AG04450 (cell line): Measurements from ENCODE around the gene RNF181. TPM values are rescaled to one million over a fixed set of nuclear protein-coding genes. Genes with fewer than 3 reads are reported as not detected.

Experiments
- CTCF ChIA-PET: fragments of 300-600, 350-600 bp; formaldehyde crosslinking; extraction: SDS; loops from one replicate; lab custom pipeline; 2022; ENCODE audit warnings: antibody characterized with exemption, inconsistent platforms; lab: Charles Lee
- POLR2A ChIA-PET: fragments of 350-600 bp; formaldehyde crosslinking; extraction: SDS; loops from one replicate; lab custom pipeline; 2021; ENCODE audit warnings: antibody characterized with exemption, inconsistent platforms; lab: Yijun Ruan, JAX
- DNase-seq: peaks from one replicate; pipeline ENCODE4 v3.0.0-alpha.2; 2011; ENCODE audit warnings: low read depth, low spot score
- H3K27ac ChIP-seq: one replicate; pipeline ENCODE4 v1.5.1; 2012; ENCODE audit warnings: low read depth, low read length, control low read depth
- H3K27me3 ChIP-seq: one replicate; pipeline ENCODE4 v1.6.0; 2012; ENCODE audit warnings: low read length; ENCODE audit not compliant: control insufficient read depth, insufficient read depth
- H3K4me3 ChIP-seq: 2 replicates; pipeline ENCODE4 v1.5.1; 2011; ENCODE audit warnings: mild to moderate bottlenecking, low read depth, low read length, control low read depth
- H3K9me3 ChIP-seq: 2 replicates; pipeline ENCODE4 v1.5.1; 2012; ENCODE audit warnings: low read length; ENCODE audit not compliant: control insufficient read depth, insufficient read depth
- CTCF ChIP-seq: IDR thresholded peaks from 2 replicates; pipeline ENCODE4 v1.5.1; 2011; ENCODE audit warnings: low read depth, low read length, control low read depth, inconsistent platforms
- polyA plus RNA-seq: library from polyadenylated mRNA; depleted of rRNA; stranded (reverse); fragments of >200 nt; gene quantifications from 2 replicates; pipeline ENCODE4 v1.2.3, GENCODE V29; 2011

RNF181 gene
- polyA plus RNA-seq, 1 experiment, result 260 TPM

GRCh38 chr2:85588236-85588635, 7.3 kb upstream of the RNF181 start:
- H3K27ac ChIP-seq, result no peak overlapping the region
- ChIA-PET POLR2A (interaction anchor here (0.7 kb wide), 1 partner anchor 49 kb away, joined by 3 read pairs; the partner anchor contains the start of gene MAT2A), CTCF (interaction anchor here (0.6 kb wide), 1 partner anchor 27 kb away, joined by 3 read pairs; no protein-coding TSS in a partner anchor)
- TF ChIP-seq CTCF, result no peak
- H3K4me3 ChIP-seq, result no peak overlapping the region
- H3K9me3 ChIP-seq, result no peaks in the 10 kb centered on the region
- H3K27me3 ChIP-seq, result no peaks in the 10 kb centered on the region
- DNase-seq, result no peak

- DNase-seq, result no peak
- H3K4me3 ChIP-seq, result no peak overlapping the region
- no peaks in the 10 kb centered on the region for H3K27me3 ChIP-seq
- ChIA-PET POLR2A (no interaction called here), CTCF (no interaction called here)
- TF ChIP-seq CTCF, result no peak
- H3K27ac ChIP-seq, result no peak overlapping the region
- H3K9me3 ChIP-seq, result no peaks in the 10 kb centered on the region
These were observed 6.9 kb upstream of the RNF181 start for GRCh38 chr2:85588645-85589044.

- H3K27ac ChIP-seq, result no peak overlapping the region
- POLR2A ChIA-PET, result no interaction called here
- TF ChIP-seq CTCF, result no peak
- no peak for DNase-seq
- H3K4me3 ChIP-seq, result no peak overlapping the region
- no peaks in the 10 kb centered on the region for H3K9me3 ChIP-seq
- H3K27me3 ChIP-seq, result no peaks in the 10 kb centered on the region
- CTCF ChIA-PET, result interaction anchor here (0.6 kb wide), 1 partner anchor 17 kb away, joined by 6 read pairs; no protein-coding TSS in a partner anchor
These were observed 6.4 kb upstream of the RNF181 start for GRCh38 chr2:85589181-85589580.

- POLR2A ChIA-PET, result interaction anchor here (0.6 to 1.5 kb wide), 8 partner anchors 11 to 236 kb away, joined by 3 to 9 read pairs (median 4); partner anchors contain the start of genes C2orf68, ELMOD3, MAT2A and RETSAT
- no peak for TF ChIP-seq CTCF
- no peaks in the 10 kb centered on the region for H3K9me3 ChIP-seq
- no peak overlapping the region for H3K4me3 ChIP-seq
- H3K27me3 ChIP-seq, result no peaks in the 10 kb centered on the region
- CTCF ChIA-PET, result interaction anchor here (0.6 to 1.3 kb wide), 2 partner anchors 18 to 38 kb away, joined by 5 to 6 read pairs; no protein-coding TSS in a partner anchor
- peak overlapping the region; percentile 95 for H3K27ac ChIP-seq
- DNase-seq, result peak; percentile 79
These were observed 5.4 kb upstream of the RNF181 start for GRCh38 chr2:85589982-85590791.

- Histone ChIP-seq H3K27me3 (no peaks in the 10 kb centered on the region), H3K4me3 (no peak overlapping the region), H3K27ac (peak overlapping the region; percentile 95), H3K9me3 (no peaks in the 10 kb centered on the region; the same call in 1 of the 2 replicates)
- no peak for TF ChIP-seq CTCF
- DNase-seq, result no peak
- ChIA-PET CTCF (interaction anchor here (1.3 kb wide), 1 partner anchor 39 kb away, joined by 5 read pairs; no protein-coding TSS in a partner anchor), POLR2A (interaction anchor here (0.6 to 1.5 kb wide), 7 partner anchors 10 to 236 kb away, joined by 3 to 9 read pairs (median 4); partner anchors contain the start of genes C2orf68, ELMOD3, MAT2A and RETSAT)
These were observed 4.6 kb upstream of the RNF181 start for GRCh38 chr2:85590950-85591349.
